Osteoblast (primary cell): ENCODE results near the gene PTPRN2. TPM values are rescaled to one million over a fixed set of nuclear protein-coding genes. Genes with fewer than 3 reads are reported as not detected.

Source experiments
- DNase-seq: peaks from one replicate; pipeline ENCODE4 v3.0.0; 2011; ENCODE audit warnings: low spot score, mixed read lengths; ENCODE audit not compliant: insufficient read length; ENCODE audit errors: missing footprints
- H2AFZ ChIP-seq: 2 replicates; pipeline ENCODE4 v1.6.0; 2011; ENCODE audit warnings: mild to moderate bottlenecking, low read length
- H3K27ac ChIP-seq: 2 replicates; pipeline ENCODE4 v1.5.1; 2011; ENCODE audit warnings: mild to moderate bottlenecking, low read depth, low read length, moderate library complexity
- H3K27me3 ChIP-seq: 2 replicates; pipeline ENCODE4 v1.6.0; 2012; ENCODE audit warnings: mild to moderate bottlenecking, control low read depth, inconsistent platforms, low read length, moderate library complexity; ENCODE audit not compliant: insufficient read depth
- H3K36me3 ChIP-seq: 2 replicates; pipeline ENCODE4 v1.5.1; 2011; ENCODE audit warnings: mild to moderate bottlenecking, low read length, control low read depth, moderate library complexity; ENCODE audit not compliant: insufficient read depth
- H3K4me1 ChIP-seq: 2 replicates; pipeline ENCODE4 v1.5.1; 2011; ENCODE audit warnings: mild to moderate bottlenecking, low read length, control low read depth, moderate library complexity; ENCODE audit not compliant: insufficient read depth
- H3K4me2 ChIP-seq: 2 replicates; pipeline ENCODE4 v1.6.0; 2011; ENCODE audit warnings: mild to moderate bottlenecking, low read length; ENCODE audit not compliant: insufficient read depth
- H3K4me3 ChIP-seq: fragments of 200-600 bp; sonication (generic); 3 replicates; pipeline ENCODE4 v1.5.1; 2012; ENCODE audit warnings: mild to moderate bottlenecking, low read length, inconsistent platforms; ENCODE audit not compliant: insufficient read depth
- H3K79me2 ChIP-seq: 2 replicates; pipeline ENCODE4 v1.6.0; 2012; ENCODE audit warnings: mild to moderate bottlenecking, low read length, control low read depth, inconsistent platforms; ENCODE audit not compliant: insufficient read depth
- H3K9me3 ChIP-seq: 2 replicates; pipeline ENCODE4 v1.5.1; 2011; ENCODE audit warnings: low read depth, low read length, control low read depth
- H4K20me1 ChIP-seq: 2 replicates; pipeline ENCODE4 v1.6.0; 2012; ENCODE audit warnings: mild to moderate bottlenecking, low read length, control low read depth; ENCODE audit not compliant: insufficient read depth
- CTCF ChIP-seq: IDR thresholded peaks from 2 replicates; pipeline ENCODE4 v1.5.1; 2011; ENCODE audit warnings: mild to moderate bottlenecking, low read depth, low read length, moderate library complexity; ENCODE audit errors: extremely low read depth
- total RNA-seq: library from RNA; depleted of rRNA; stranded (reverse); fragments of >200 nt; gene quantifications from 2 replicates; pipeline ENCODE4 v1.2.3, GENCODE V29; 2012

PTPRN2 gene
- total RNA-seq, 1 donor: 0.36 TPM

GRCh38 chr7:157832006-157832405 lies 755.6 kb downstream of the PTPRN2 start:
- Histone ChIP-seq H3K27me3 (no peaks in the 10 kb centered on the region), H3K4me3 (no peak overlapping the region), H3K79me2 (no peaks in the 10 kb centered on the region), H3K4me1 (no peaks in the 10 kb centered on the region), H4K20me1 (no peaks in the 10 kb centered on the region), H3K27ac (no peak overlapping the region), H3K36me3 (no peaks in the 10 kb centered on the region), H3K9me3 (no peaks in the 10 kb centered on the region), H3K4me2 (no peak overlapping the region), H2AFZ (no peak overlapping the region)
- no peak for DNase-seq
- TF ChIP-seq CTCF: no peak

GRCh38 chr7:157831143-157831905 lies 756.3 kb downstream of the PTPRN2 start:
- Histone ChIP-seq H3K79me2 (no peaks in the 10 kb centered on the region), H3K4me3 (no peak overlapping the region), H3K27ac (no peak overlapping the region), H3K36me3 (no peaks in the 10 kb centered on the region), H3K4me1 (no peaks in the 10 kb centered on the region), H2AFZ (no peak overlapping the region), H3K9me3 (no peaks in the 10 kb centered on the region), H3K4me2 (no peak overlapping the region), H3K27me3 (no peaks in the 10 kb centered on the region), H4K20me1 (no peaks in the 10 kb centered on the region)
- no peak for TF ChIP-seq CTCF
- DNase-seq: no peak

- Histone ChIP-seq H2AFZ (no peak overlapping the region), H3K4me3 (no peak overlapping the region), H3K27me3 (no peaks in the 10 kb centered on the region), H3K4me1 (no peaks in the 10 kb centered on the region), H3K79me2 (no peaks in the 10 kb centered on the region), H3K36me3 (no peaks in the 10 kb centered on the region), H4K20me1 (no peaks in the 10 kb centered on the region), H3K9me3 (no peaks in the 10 kb centered on the region), H3K4me2 (no peak overlapping the region), H3K27ac (no peak overlapping the region)
- TF ChIP-seq CTCF: no peak
- no peak for DNase-seq
Measured at GRCh38 chr7:157830331-157830730, 757.3 kb downstream of the PTPRN2 start.

GRCh38 chr7:157829491-157829890 lies 758.1 kb downstream of the PTPRN2 start:
- no peaks in the 10 kb centered on the region for H3K4me1 ChIP-seq
- no peaks in the 10 kb centered on the region for H3K9me3 ChIP-seq
- H4K20me1 ChIP-seq: no peaks in the 10 kb centered on the region
- no peak for TF ChIP-seq CTCF
- H3K79me2 ChIP-seq: no peaks in the 10 kb centered on the region
- no peak overlapping the region for H2AFZ ChIP-seq
- no peak overlapping the region for H3K4me2 ChIP-seq
- no peak overlapping the region for H3K27ac ChIP-seq
- H3K4me3 ChIP-seq: no peak overlapping the region
- no peak for DNase-seq
- H3K27me3 ChIP-seq: no peaks in the 10 kb centered on the region
- no peaks in the 10 kb centered on the region for H3K36me3 ChIP-seq
